Erythroblast (primary cell): ENCODE results near the gene FBXO8.

ENCODE experiments used
- GATA1 ChIP-seq: IDR thresholded peaks from 2 replicates; pipeline ENCODE4 v1.6.1; 2011; ENCODE audit warnings: low read depth, mild to moderate bottlenecking, control low read depth, low read length, moderate library complexity
- POLR2A ChIP-seq: IDR thresholded peaks from 2 replicates; pipeline ENCODE4 v1.6.1; 2011; ENCODE audit warnings: mild to moderate bottlenecking, low read length

- TF ChIP-seq POLR2A (no peak), GATA1 (no peak)
These were observed 30.8 kb upstream of the FBXO8 start for GRCh38 chr4:174314274-174314673.
